ENCODE measurements around the gene STRA8.

- TF ChIP-seq GATA3 (IDR thresholded peaks at IDR 0.05; ENCODE audit: low read depth, low read length), result no peak
- TF ChIP-seq GATA2 (IDR thresholded peaks at IDR 0.05; ENCODE audit: low read depth, low read length), result no peak
Observed at GRCh38 chr7:135207406-135208101, 26.1 kb upstream of the STRA8 start.
